Esophagus muscularis mucosa (tissue), 3 donors: ENCODE data around the gene ZSCAN2.

Experiments used
- CTCF ChIP-seq, 3 experiments: fragments of 200-600 bp in 2 of 3; fragments of 450-650 bp in 1 of 3; sonication (generic) in 2 of 3; IDR thresholded peaks; one replicate each; pipeline ENCODE4 v1.5.1; 2017 to 2019; ENCODE audit warnings: antibody characterized with exemption in 3 of 3, mild to moderate bottlenecking in 2 of 3, moderate library complexity in 1 of 3
- POLR2A ChIP-seq: fragments of 450-650 bp; IDR thresholded peaks from one replicate; pipeline ENCODE4 v1.6.1; 2017; ENCODE audit warnings: antibody characterized with exemption, moderate library complexity, mild to moderate bottlenecking, low read depth

GRCh38 chr15:84656972-84657371 lies 56.2 kb downstream of the ZSCAN2 start:
- no peak for TF ChIP-seq CTCF (IDR thresholded peaks at IDR 0.05)
- TF ChIP-seq POLR2A, result no peak
